ENCODE measurements around the gene P2RX6. TPM values are rescaled to one million over a fixed set of nuclear protein-coding genes. Genes with fewer than 3 reads are reported as not detected.

The P2RX6 gene
- total and polyA plus RNA-seq, 2 experiments from 2014 or later: not detected

GRCh38 chr22:20979940-20980453, 35.0 kb upstream of the P2RX6 start:
- Histone ChIP-seq H3K27ac (ENCODE audit: low read depth) (no peak overlapping the region), H2AFZ (no peak overlapping the region), H3K4me3 (peak overlapping the region; percentile 55), H3K79me2 (replicated peaks; ENCODE audit: insufficient read depth) (no peaks in the 10 kb centered on the region), H3K27me3 (ENCODE audit: insufficient read depth) (no peaks in the 10 kb centered on the region), H3K4me2 (peak overlapping the region; percentile 82), H3K4me1 (ENCODE audit: insufficient read depth) (peaks cover 11% of the 10 kb centered on the region; the same call in 1 of the 2 replicates), H4K20me1 (replicated peaks; ENCODE audit: insufficient read depth) (no peaks in the 10 kb centered on the region), H3K9me2 (ENCODE audit: insufficient read depth) (0 out of 2 replicates have a peak, but pooled peaks cover 6% of the 10 kb centered on the region), H3F3A (replicated peaks; ENCODE audit: low read depth) (no peaks in the 10 kb centered on the region), H3K36me3 (ENCODE audit: insufficient read depth) (no peaks in the 10 kb centered on the region; the same call in 1 of the 2 replicates)
- H3K36me3 Mint-ChIP-seq (ENCODE audit: low read depth): peaks cover 6% of the 10 kb centered on the region; the same call in 1 of the 3 replicates
- ATAC-seq (no peak; the same call in 2 of the 3 replicates), DNase-seq (ENCODE audit: low spot score) (no peak)
- H3K4me3 Mint-ChIP-seq: peak overlapping the region; percentile 74
- no peak overlapping the region for H3K27ac Mint-ChIP-seq
- H3K4me1 Mint-ChIP-seq: peaks cover 15% of the 10 kb centered on the region
- peaks cover 34% of the 10 kb centered on the region for H3K27me3 Mint-ChIP-seq (ENCODE audit: insufficient read depth, low read depth, poor library complexity)
- peaks cover 20% of the 10 kb centered on the region for H3K9me3 Mint-ChIP-seq
- TF ChIP-seq ETS1 (IDR thresholded peaks at IDR 0.05) (no peak), JUNB (IDR thresholded peaks at IDR 0.05; ENCODE audit: unreplicated experiment) (no peak), POLR2AphosphoS5 (IDR thresholded peaks at IDR 0.05; ENCODE audit: low read depth) (no peak), ZNF331 (CRISPR knock-in tag; IDR thresholded peaks at IDR 0.05; ENCODE audit: low read depth) (no peak), CREB1 (CRISPR knock-in tag; IDR thresholded peaks at IDR 0.05; ENCODE audit: low read depth) (no peak), ZNF462 (CRISPR knock-in tag; IDR thresholded peaks at IDR 0.05) (no peak), EZH2 (IDR thresholded peaks at IDR 0.05; ENCODE audit: low read depth, unreplicated experiment) (no peak), CTCF (conservative IDR thresholded peaks at IDR 0.05; ENCODE audit: low read depth in 2 of 2) (no peak), REST (IDR thresholded peaks at IDR 0.05; ENCODE audit: unreplicated experiment) (no peak), ZNF114 (CRISPR knock-in tag; IDR thresholded peaks at IDR 0.05) (no peak), STAT1 (IDR thresholded peaks at IDR 0.05; ENCODE audit: unreplicated experiment) (no peak), NANOG (IDR thresholded peaks at IDR 0.05; ENCODE audit: borderline replicate concordance) (no peak), EZH2phosphoT487 (IDR thresholded peaks at IDR 0.05; ENCODE audit: unreplicated experiment) (no peak)
